K562 (cell line): ENCODE measurements around the gene SRCIN1. TPM values are rescaled to one million over a fixed set of nuclear protein-coding genes. Genes with fewer than 3 reads are reported as not detected.

Source experiments
- ATAC-seq: fragments of 200-7000 bp; cut with Tn5 transposase; 3 replicates; pipeline ENCODE4 v1.9.1; 2020; ENCODE audit warnings: moderate library complexity
- BruUV-seq: library from RNA; stranded (reverse); fragments of 400-500 nt; replicated peaks from 2 replicates; lab custom pipeline; 2021; lab: Mats Ljungman, UMichigan
- CTCF ChIA-PET: fragments of 300-600 bp; formaldehyde crosslinking; extraction: SDS; loops from one replicate; lab custom pipeline; 2021; ENCODE audit warnings: low intra/inter-chr PET ratio; lab: Yijun Ruan, JAX
- POLR2A ChIA-PET: fragments of 300-600, 350-650 bp; sonication (Branson Sonifier 250); formaldehyde crosslinking; extraction: SDS; loops from one replicate; lab custom pipeline; 2021; ENCODE audit warnings: antibody characterized with exemption, inconsistent platforms; lab: Yijun Ruan, JAX
- DNase-seq, 4 experiments: peaks; one replicate each; pipeline versions ENCODE4 v3.0.0 to v3.0.0-alpha.2; 2011 to 2018; ENCODE audit warnings: low spot score in 3 of 4, mixed read lengths in 3 of 4; ENCODE audit errors: extremely low read depth in 1 of 4
- FAIRE-seq: peaks from 2 replicates; lab custom pipeline; 2011; peaks lifted over from hg19 to GRCh38; lab: Jason Lieb, UNC
- H2AFZ ChIP-seq: 2 replicates; pipeline ENCODE4 v1.6.0; 2011; ENCODE audit warnings: low read depth, low read length, control low read depth, inconsistent platforms
- H3K27ac ChIP-seq: fragments of 200-600 bp; 3 replicates; pipeline ENCODE4 v1.8.0; 2011; ENCODE audit warnings: low read depth, mild to moderate bottlenecking, control low read depth, inconsistent platforms, low read length, moderate library complexity, mixed read lengths; ENCODE audit errors: extremely low read depth
- H3K27me3 ChIP-seq, 2 experiments: fragments of 300-600 bp in 1 of 2; 2 replicates in 1 of 2; 3 replicates in 1 of 2; pipeline versions ENCODE4 v1.6.0 to v1.8.0; 2011; ENCODE audit warnings: inconsistent platforms in 2 of 2, low read length in 2 of 2, mild to moderate bottlenecking in 1 of 2, mixed read lengths in 1 of 2, moderate library complexity in 1 of 2; ENCODE audit not compliant: control insufficient read depth in 2 of 2, insufficient read depth in 2 of 2
- H3K36me3 ChIP-seq: fragments of 300-600 bp; 3 replicates; pipeline ENCODE4 v1.8.0; 2011; ENCODE audit warnings: mild to moderate bottlenecking, low read length, inconsistent platforms; ENCODE audit not compliant: control insufficient read depth, insufficient read depth
- H3K4me1 ChIP-seq, 2 experiments: fragments of 200-600 bp in 1 of 2; replicated peaks in 1 of 2; 2 replicates in 1 of 2; 3 replicates in 1 of 2; pipeline versions ENCODE4 v1.5.1 to v1.8.0; 2011; ENCODE audit warnings: inconsistent platforms in 2 of 2, low read length in 2 of 2, mild to moderate bottlenecking in 1 of 2, mixed read lengths in 1 of 2, moderate library complexity in 1 of 2; ENCODE audit not compliant: control insufficient read depth in 2 of 2, insufficient read depth in 2 of 2
- H3K4me2 ChIP-seq: 2 replicates; pipeline ENCODE4 v1.6.1; 2011; ENCODE audit warnings: low read length, control low read depth, inconsistent platforms, mixed read lengths; ENCODE audit not compliant: insufficient read depth
- H3K4me3 ChIP-seq: fragments of 200-600 bp; sonication (generic), shearing (Covaris generic); 2 replicates; pipeline ENCODE4 v1.5.1; 2016; ENCODE audit warnings: control low read depth, inconsistent platforms
- H3K79me2 ChIP-seq: fragments of 200-600 bp; 3 replicates; pipeline ENCODE4 v1.8.0; 2011; ENCODE audit warnings: low read length, inconsistent platforms; ENCODE audit not compliant: control insufficient read depth, insufficient read depth
- H3K9ac ChIP-seq, 2 experiments: 2 replicates each; pipeline versions ENCODE4 v1.6.0 to v1.6.1; 2011; ENCODE audit warnings: low read depth in 2 of 2, low read length in 2 of 2, control low read depth in 1 of 2, inconsistent platforms in 1 of 2, mild to moderate bottlenecking in 1 of 2, mixed read lengths in 1 of 2; ENCODE audit not compliant: insufficient read depth in 1 of 2
- H3K9me1 ChIP-seq: one replicate; pipeline ENCODE4 v1.6.0; 2011; ENCODE audit warnings: inconsistent platforms, mild to moderate bottlenecking, low read length, moderate library complexity; ENCODE audit not compliant: control insufficient read depth, insufficient read depth
- H3K9me3 ChIP-seq: replicated peaks from 2 replicates; pipeline ENCODE4 v1.5.1; 2011; ENCODE audit warnings: low read depth, low read length, inconsistent platforms; ENCODE audit not compliant: control insufficient read depth, insufficient read depth
- H4K20me1 ChIP-seq: replicated peaks from 2 replicates; pipeline ENCODE4 v1.6.1; 2011; ENCODE audit warnings: low read length, inconsistent platforms, mixed read lengths; ENCODE audit not compliant: control insufficient read depth, insufficient read depth
- CREB3L1 ChIP-seq: fragments of 450-650 bp; IDR thresholded peaks from 2 replicates; pipeline ENCODE4 v1.6.1; 2014; ENCODE audit warnings: low read depth, mild to moderate bottlenecking, moderate library complexity, borderline replicate concordance
- E2F3 ChIP-seq: fragments of 250-450 bp; sonication (Bioruptor Pico); IDR thresholded peaks from 2 replicates; pipeline ENCODE4 v1.4.0; 2020; ENCODE audit warnings: mild to moderate bottlenecking
- ETV5 ChIP-seq: sonication (generic); formaldehyde crosslinking; IDR thresholded peaks from 2 replicates; pipeline ENCODE4 v1.4.0; 2020; ENCODE audit warnings: low read depth, mild to moderate bottlenecking, missing genetic modification reagents
- HEY1 ChIP-seq: fragments of 250-450 bp; sonication (Bioruptor Pico); IDR thresholded peaks from 2 replicates; pipeline ENCODE4 v1.5.0; 2020; ENCODE audit warnings: mild to moderate bottlenecking, moderate library complexity, borderline replicate concordance
- RAD51 ChIP-seq: fragments of 450-650 bp; IDR thresholded peaks from 2 replicates; pipeline ENCODE4 v1.7.1; 2016; ENCODE audit warnings: low read depth, mild to moderate bottlenecking, borderline replicate concordance
- TFAP4 ChIP-seq: sonication (generic); formaldehyde crosslinking; IDR thresholded peaks from 2 replicates; pipeline ENCODE4 v1.8.0; 2022; ENCODE audit warnings: missing genetic modification reagents, mild to moderate bottlenecking, moderate library complexity, borderline replicate concordance
- THAP7 ChIP-seq: fragments of 250-450 bp; sonication (Bioruptor Pico); IDR thresholded peaks from 2 replicates; pipeline ENCODE4 v1.5.0; 2021
- TRIM25 ChIP-seq: fragments of 450-650 bp; IDR thresholded peaks from 2 replicates; pipeline ENCODE4 v1.7.0; 2016; ENCODE audit warnings: borderline replicate concordance
- ZC3H11A ChIP-seq: IDR thresholded peaks from 2 replicates; pipeline ENCODE4 v1.6.1; 2012; ENCODE audit warnings: low read depth, low read length, improper control_type of control experiment
- ZNF3 ChIP-seq: fragments of 250-450 bp; sonication (Bioruptor Pico); IDR thresholded peaks from 2 replicates; pipeline ENCODE4 v1.5.0; 2021; ENCODE audit warnings: mild to moderate bottlenecking, moderate library complexity
- ZNF785 ChIP-seq: fragments of 250-450 bp; sonication (Bioruptor Pico); IDR thresholded peaks from 2 replicates; pipeline ENCODE4 v1.4.0; 2020; ENCODE audit warnings: mild to moderate bottlenecking
- WGBS: fragments of 100-300 bp; shearing (Covaris generic); methylation state at CpG from one replicate; pipeline ENCODE4 v1.1.6; 2016; ENCODE audit warnings: low coverage, mixed read lengths; ENCODE audit not compliant: insufficient coverage; ENCODE audit errors: missing lambda C conversion rate; 5-methylcytosine and 5-hydroxymethylcytosine counted together
- in situ Hi-C: fragments of 300-500 bp; cut with MboI; formaldehyde crosslinking; loops from 4 replicates; pipeline ENCODE4 v1.15.0; 2018; ENCODE audit warnings: inconsistent platforms, mixed read lengths
- intact Hi-C: fragments of 100-400 bp; cut with micrococcal nuclease; formaldehyde crosslinking; loops from 2 replicates; pipeline ENCODE4 v1.14.2; 2022
- polyA plus RNA-seq, 8 experiments: library from polyadenylated mRNA; depleted of rRNA in 4 of 8; stranded (reverse) in 5 of 8; unstranded in 3 of 8; fragments of >200 nt; fragmentation: Nextera tagmentation in 2 of 8; fragmentation: Illumina TruSeq in 1 of 8; extraction: Ambion mirVana in 2 of 8; extraction: Trizol in 1 of 8; gene quantifications; 2 replicates each; pipeline versions ENCODE4 v1.2.1 to v1.2.3, GENCODE V29; 2011 to 2014; ENCODE audit warnings: inconsistent platforms in 1 of 8, missing spikeins in 1 of 8
- total RNA-seq, 7 experiments: library from RNA; depleted of rRNA in 6 of 7; stranded (reverse); fragments of >200 nt in 6 of 7; fragmentation: Illumina TruSeq in 2 of 7; extraction: Trizol in 2 of 7; gene quantifications; 2 replicates each; pipeline versions ENCODE4 v1.2.1 to v1.2.3, GENCODE V29; 2011 to 2021; ENCODE audit warnings: low replicate concordance in 1 of 7

Gene SRCIN1
- total and polyA plus RNA-seq, 9 of the 15 experiments (the other 6 are each of a cell fraction or from before 2014, with no cell fraction given) = 0.09 to 0.33 (median 0.13) TPM; not detected in 6

GRCh38 chr17:38557836-38558727, 47.7 kb downstream of the SRCIN1 start (continued):
- TF ChIP-seq TFAP4 (CRISPR knock-in tag) (peak; percentile 78; the same call in 1 of the 2 replicates), ZNF3 (CRISPR knock-in tag) (no peak), ZC3H11A (no peak)

- ChIA-PET POLR2A (interaction anchor here (0.8 kb wide), 1 partner anchor 10 kb away, joined by 3 read pairs; no protein-coding TSS in a partner anchor), CTCF (interaction anchor here (0.7 to 2.9 kb wide), 4 partner anchors 23 to 110 kb away, joined by 3 to 17 read pairs (median 10); no protein-coding TSS in a partner anchor)
- no peak overlapping the region for H3K27ac ChIP-seq
- H3K4me3 ChIP-seq = no peak overlapping the region
- no peaks in the 10 kb centered on the region for H3K9me3 ChIP-seq
- FAIRE-seq = no peak
- H3K79me2 ChIP-seq = no peaks in the 10 kb centered on the region
- H3K9ac ChIP-seq = peak overlapping the region in 1 of 2 experiments; percentile 4; a peak in 1 of 4 replicates
- peak overlapping the region; percentile 71; the same call in 1 of the 2 replicates for H3K4me2 ChIP-seq
- WGBS = 57% methylated on average over 6 of the region's 6 CpGs
- in situ Hi-C loops = loop anchor here (5.0 kb wide), 1 partner anchor 105 kb away; no protein-coding TSS in a partner anchor
- H4K20me1 ChIP-seq = peaks cover 27% of the 10 kb centered on the region
- no peaks in the 10 kb centered on the region for H3K9me1 ChIP-seq
- peaks cover 19 to 44% of the 10 kb centered on the region in 2 experiments for H3K4me1 ChIP-seq
- no peak for DNase-seq
- H2AFZ ChIP-seq = 0 out of 2 replicates have a peak overlapping the region, but pooled peaks have one; percentile 5
- peaks cover 12 to 41% of the 10 kb centered on the region in 2 experiments; a peak in 4 of 5 replicates for H3K27me3 ChIP-seq
- intact Hi-C loops = loop anchor here (5.0 kb wide), 1 partner anchor 45 kb away; no protein-coding TSS in a partner anchor
- ATAC-seq = no peak
- H3K36me3 ChIP-seq = no peaks in the 10 kb centered on the region
- no TSS peak for BruUV-seq
- no peak for TF ChIP-seq HEY1 (CRISPR knock-in tag)
- no peak for TF ChIP-seq CREB3L1
- no peak for TF ChIP-seq TRIM25
- TF ChIP-seq THAP7 (CRISPR knock-in tag) = no peak
- no peak for TF ChIP-seq ZNF785
- no peak for TF ChIP-seq E2F3 (CRISPR knock-in tag)
- TF ChIP-seq ETV5 (CRISPR knock-in tag) = no peak
- TF ChIP-seq RAD51 = no peak
Measured at GRCh38 chr17:38557396-38557795, 48.4 kb downstream of the SRCIN1 start.
